HG03378 (cell line): ENCODE results near the gene CEACAM5.
"Not testable (repeated sequence)": the region's sequence is repeated elsewhere in the genome, so short reads cannot be mapped to it uniquely, and the experiment has no call there.

Experiments
- ATAC-seq: cut with Tn5 transposase; IDR thresholded peaks from one replicate; pipeline ENCODE4 v1.9.1; 2021; ENCODE audit warnings: mild to moderate bottlenecking, moderate library complexity; ENCODE audit not compliant: unreplicated experiment

The CEACAM5 gene

GRCh38 chr19:41699968-41700323 lies 8.5 kb upstream of the CEACAM5 start:
- no peak for ATAC-seq

GRCh38 chr19:41700381-41701195 lies 7.8 kb upstream of the CEACAM5 start:
- ATAC-seq, result no peak

DNA sequence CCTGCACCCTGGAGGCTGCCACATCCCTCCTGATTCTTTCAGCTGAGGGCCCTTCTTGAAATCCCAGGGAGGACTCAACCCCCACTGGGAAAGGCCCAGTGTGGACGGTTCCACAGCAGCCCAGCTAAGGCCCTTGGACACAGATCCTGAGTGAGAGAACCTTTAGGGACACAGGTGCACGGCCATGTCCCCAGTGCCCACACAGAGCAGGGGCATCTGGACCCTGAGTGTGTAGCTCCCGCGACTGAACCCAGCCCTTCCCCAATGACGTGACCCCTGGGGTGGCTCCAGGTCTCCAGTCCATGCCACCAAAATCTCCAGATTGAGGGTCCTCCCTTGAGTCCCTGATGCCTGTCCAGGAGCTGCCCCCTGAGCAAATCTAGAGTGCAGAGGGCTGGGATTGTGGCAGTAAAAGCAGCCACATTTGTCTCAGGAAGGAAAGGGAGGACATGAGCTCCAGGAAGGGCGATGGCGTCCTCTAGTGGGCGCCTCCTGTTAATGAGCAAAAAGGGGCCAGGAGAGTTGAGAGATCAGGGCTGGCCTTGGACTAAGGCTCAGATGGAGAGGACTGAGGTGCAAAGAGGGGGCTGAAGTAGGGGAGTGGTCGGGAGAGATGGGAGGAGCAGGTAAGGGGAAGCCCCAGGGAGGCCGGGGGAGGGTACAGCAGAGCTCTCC lies 6.9 kb upstream of the CEACAM5 start:
- ATAC-seq, result no peak

GRCh38 chr19:41702171-41702651 lies 6.2 kb upstream of the CEACAM5 start:
- no peak for ATAC-seq

DNA sequence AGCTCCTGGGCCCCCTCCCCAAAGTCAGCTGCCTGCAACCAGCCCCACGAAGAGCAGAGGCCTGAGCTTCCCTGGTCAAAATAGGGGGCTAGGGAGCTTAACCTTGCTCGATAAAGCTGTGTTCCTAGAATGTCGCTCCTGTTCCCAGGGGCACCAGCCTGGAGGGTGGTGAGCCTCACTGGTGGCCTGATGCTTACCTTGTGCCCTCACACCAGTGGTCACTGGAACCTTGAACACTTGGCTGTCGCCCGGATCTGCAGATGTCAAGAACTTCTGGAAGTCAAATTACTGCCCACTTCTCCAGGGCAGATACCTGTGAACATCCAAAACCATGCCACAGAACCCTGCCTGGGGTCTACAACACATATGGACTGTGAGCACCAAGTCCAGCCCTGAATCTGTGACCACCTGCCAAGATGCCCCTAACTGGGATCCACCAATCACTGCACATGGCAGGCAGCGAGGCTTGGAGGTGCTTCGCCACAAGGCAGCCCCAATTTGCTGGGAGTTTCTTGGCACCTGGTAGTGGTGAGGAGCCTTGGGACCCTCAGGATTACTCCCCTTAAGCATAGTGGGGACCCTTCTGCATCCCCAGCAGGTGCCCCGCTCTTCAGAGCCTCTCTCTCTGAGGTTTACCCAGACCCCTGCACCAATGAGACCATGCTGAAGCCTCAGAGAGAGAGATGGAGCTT lies 4.7 kb upstream of the CEACAM5 start:
- no peak for ATAC-seq

DNA sequence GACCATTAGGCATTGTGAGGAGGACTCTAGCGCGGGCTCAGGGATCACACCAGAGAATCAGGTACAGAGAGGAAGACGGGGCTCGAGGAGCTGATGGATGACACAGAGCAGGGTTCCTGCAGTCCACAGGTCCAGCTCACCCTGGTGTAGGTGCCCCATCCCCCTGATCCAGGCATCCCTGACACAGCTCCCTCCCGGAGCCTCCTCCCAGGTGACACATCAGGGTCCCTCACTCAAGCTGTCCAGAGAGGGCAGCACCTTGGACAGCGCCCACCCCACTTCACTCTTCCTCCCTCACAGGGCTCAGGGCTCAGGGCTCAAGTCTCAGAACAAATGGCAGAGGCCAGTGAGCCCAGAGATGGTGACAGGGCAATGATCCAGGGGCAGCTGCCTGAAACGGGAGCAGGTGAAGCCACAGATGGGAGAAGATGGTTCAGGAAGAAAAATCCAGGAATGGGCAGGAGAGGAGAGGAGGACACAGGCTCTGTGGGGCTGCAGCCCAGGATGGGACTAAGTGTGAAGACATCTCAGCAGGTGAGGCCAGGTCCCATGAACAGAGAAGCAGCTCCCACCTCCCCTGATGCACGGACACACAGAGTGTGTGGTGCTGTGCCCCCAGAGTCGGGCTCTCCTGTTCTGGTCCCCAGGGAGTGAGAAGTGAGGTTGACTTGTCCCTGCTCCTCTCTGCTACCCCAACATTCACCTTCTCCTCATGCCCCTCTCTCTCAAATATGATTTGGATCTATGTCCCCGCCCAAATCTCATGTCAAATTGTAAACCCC lies 2.8 kb upstream of the CEACAM5 start:
- no peak for ATAC-seq

DNA sequence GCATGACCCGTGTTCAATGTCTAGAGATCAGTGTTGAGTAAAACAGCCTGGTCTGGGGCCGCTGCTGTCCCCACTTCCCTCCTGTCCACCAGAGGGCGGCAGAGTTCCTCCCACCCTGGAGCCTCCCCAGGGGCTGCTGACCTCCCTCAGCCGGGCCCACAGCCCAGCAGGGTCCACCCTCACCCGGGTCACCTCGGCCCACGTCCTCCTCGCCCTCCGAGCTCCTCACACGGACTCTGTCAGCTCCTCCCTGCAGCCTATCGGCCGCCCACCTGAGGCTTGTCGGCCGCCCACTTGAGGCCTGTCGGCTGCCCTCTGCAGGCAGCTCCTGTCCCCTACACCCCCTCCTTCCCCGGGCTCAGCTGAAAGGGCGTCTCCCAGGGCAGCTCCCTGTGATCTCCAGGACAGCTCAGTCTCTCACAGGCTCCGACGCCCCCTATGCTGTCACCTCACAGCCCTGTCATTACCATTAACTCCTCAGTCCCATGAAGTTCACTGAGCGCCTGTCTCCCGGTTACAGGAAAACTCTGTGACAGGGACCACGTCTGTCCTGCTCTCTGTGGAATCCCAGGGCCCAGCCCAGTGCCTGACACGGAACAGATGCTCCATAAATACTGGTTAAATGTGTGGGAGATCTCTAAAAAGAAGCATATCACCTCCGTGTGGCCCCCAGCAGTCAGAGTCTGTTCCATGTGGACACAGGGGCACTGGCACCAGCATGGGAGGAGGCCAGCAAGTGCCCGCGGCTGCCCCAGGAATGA lies 1.5 kb upstream of the CEACAM5 start:
- no peak for ATAC-seq

DNA sequence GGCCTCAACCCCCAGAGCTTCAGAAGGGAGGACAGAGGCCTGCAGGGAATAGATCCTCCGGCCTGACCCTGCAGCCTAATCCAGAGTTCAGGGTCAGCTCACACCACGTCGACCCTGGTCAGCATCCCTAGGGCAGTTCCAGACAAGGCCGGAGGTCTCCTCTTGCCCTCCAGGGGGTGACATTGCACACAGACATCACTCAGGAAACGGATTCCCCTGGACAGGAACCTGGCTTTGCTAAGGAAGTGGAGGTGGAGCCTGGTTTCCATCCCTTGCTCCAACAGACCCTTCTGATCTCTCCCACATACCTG lies 969 bp upstream of the CEACAM5 start:
- ATAC-seq, result no peak

- ATAC-seq, result no peak
Observed at GRCh38 chr19:41707871-41708371, 505 bp upstream of the CEACAM5 start.

DNA sequence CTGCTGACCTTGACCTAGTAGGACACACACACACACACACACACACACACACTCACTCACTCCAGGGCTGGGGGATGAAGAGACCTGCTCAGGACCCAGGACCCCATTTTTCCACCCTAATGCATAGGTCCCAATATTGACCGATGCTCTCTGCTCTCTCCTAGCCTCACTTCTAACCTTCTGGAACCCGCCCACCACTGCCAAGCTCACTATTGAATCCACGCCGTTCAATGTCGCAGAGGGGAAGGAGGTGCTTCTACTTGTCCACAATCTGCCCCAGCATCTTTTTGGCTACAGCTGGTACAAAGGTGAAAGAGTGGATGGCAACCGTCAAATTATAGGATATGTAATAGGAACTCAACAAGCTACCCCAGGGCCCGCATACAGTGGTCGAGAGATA lies 1.1 kb downstream of the CEACAM5 start:
- not testable (repeated sequence) for ATAC-seq

GRCh38 chr19:41709951-41710645 lies 1.7 kb downstream of the CEACAM5 start:
- no peak for ATAC-seq

DNA sequence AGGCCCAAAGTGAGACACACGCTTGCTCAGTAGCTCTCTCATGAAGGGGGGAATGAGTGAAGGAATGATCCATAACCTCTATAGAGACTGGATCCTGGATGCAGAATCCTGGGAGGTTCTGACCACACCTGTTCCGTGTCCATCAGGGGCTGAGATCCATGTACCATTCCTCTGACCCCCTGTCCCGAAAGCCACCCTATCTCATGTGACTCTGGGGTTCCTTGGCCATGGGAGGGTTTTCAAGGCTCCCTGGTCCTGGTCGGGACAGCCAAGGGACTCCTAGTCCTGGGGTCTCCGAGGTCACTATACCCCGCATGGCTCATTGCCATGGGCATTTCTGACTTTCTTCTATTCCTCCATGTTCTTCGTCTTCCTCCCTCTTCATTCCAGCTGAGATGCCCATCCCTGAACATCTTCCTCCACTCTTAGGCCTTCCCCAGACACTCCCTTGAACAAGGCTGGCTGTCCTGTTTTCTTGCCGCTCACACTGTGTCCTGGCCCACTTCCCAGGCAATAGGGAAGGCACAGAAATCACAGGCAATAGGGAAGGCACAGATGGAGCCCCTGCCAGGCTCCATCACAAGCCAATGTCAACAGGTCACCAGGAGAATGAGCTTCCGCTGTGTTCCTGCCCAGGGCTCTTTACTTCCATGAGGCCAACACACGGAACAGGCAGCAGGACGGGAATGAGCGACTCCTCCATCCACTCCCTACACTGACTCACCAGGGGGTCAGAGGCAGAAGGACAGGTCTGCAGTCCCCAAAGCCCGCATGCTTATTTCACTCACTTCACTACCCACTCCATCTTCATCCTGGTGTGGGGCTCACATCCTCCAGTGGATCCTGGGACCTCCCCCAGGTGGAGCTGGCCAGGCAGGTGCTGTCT lies 3.2 kb downstream of the CEACAM5 start:
- no peak for ATAC-seq

- ATAC-seq, result no peak
Observed at GRCh38 chr19:41714598-41714997, 6.2 kb downstream of the CEACAM5 start.

DNA sequence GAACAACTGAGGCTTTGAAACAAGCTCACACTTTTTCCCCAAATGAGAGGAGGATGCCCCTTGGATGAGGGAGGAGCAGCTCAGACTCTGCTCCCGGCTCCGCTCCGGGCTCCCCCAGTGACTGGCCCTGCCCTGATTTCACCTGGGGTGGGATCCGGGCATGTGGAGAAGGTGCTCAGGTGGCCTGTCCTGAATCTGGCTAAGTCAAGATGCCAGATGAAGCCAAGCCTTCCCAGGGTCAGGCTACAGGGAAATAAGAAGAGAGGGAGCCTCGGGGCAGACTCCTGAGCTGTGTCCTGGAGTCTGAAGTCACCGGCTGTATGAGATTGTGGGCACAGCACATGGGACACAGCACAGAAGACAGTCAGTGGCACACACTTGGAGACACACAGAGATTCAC lies 10.3 kb downstream of the CEACAM5 start:
- no peak for ATAC-seq

GRCh38 chr19:41720103-41720502 lies 11.7 kb downstream of the CEACAM5 start:
- no peak for ATAC-seq

DNA sequence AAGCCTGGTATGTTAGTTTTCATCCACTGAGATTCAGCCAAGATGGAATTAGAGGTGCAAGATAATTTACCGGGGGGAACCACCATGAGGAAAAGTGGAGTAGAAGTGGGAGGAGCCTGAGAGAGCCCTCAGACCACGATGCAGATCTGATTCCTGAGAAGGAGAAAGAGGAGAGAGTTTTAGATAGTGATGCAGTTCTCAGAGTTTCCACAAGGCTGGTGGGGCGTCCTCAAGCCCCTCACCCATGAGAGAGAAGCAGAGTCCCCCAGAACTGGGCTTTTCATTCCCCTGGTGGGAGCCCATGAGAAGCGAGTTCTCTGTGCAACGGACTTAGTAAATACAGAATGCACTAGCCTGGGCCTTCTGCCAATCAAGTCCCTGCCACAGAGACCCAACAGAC lies 18.1 kb downstream of the CEACAM5 start:
- no peak for ATAC-seq

DNA sequence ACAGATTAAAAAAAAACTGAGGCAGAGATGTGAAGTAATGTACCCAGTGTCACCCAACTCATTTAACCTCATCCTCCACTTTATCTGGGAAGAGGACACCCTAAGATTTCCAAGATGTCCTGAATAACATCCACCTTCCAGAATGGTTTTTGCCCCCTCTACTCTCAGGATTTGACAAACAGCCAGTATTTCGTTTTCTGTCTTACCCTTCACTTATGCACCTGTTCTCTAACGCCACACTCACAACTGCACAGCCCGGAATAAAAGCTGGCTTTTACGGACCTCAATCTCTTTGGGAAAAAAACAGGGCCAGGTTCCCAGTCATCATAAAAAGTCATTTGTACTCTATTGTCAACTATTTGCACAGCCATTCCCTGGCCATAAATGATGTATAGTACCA lies 25.7 kb downstream of the CEACAM5 start:
- no peak for ATAC-seq

DNA sequence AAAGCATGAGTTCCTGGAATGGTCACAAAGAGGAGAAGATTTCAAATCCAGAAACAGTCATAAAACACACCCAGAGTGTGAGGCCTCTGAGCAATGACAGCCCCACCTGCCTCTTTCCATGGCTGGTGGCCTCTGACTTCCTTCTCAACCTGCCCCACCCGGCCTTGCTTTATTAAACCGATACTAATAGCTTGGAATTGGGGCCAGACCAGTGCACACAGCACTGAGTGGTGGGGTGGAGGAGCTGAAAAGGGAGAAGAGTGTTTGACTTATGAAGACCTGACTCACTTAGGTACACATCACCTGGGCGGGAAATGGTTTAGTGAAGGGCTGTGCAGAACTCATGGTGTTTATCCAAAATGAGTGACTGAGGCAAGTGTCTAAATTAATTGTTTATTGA lies 26.2 kb downstream of the CEACAM5 start:
- no peak for ATAC-seq
